MM.1S (cell line): ENCODE results near the gene TMEM161A.

Experiments
- DNase-seq: peaks from one replicate; pipeline ENCODE4 v3.0.0-alpha.2; 2015
- H2AFZ ChIP-seq: fragments of 300-600 bp; sonication (generic); 2 replicates; pipeline ENCODE4 v1.6.0; 2016; ENCODE audit warnings: antibody characterized with exemption, low read length
- H3F3A ChIP-seq: fragments of 300-600 bp; sonication (generic); 2 replicates; pipeline ENCODE4 v1.6.1; 2016; ENCODE audit warnings: mild to moderate bottlenecking, antibody characterized with exemption, low read length, moderate library complexity, mixed read lengths; ENCODE audit not compliant: insufficient read depth
- H3K27ac ChIP-seq: fragments of 300-600 bp; sonication (generic); 2 replicates; pipeline ENCODE4 v1.5.1; 2016; ENCODE audit warnings: mild to moderate bottlenecking, low read length
- H3K27me3 ChIP-seq: fragments of 300-600 bp; sonication (generic); replicated peaks from 2 replicates; pipeline ENCODE4 v1.6.0; 2016; ENCODE audit warnings: low read length; ENCODE audit not compliant: insufficient read depth
- H3K36me3 ChIP-seq: fragments of 300-600 bp; sonication (generic); replicated peaks from 2 replicates; pipeline ENCODE4 v1.6.1; 2016; ENCODE audit warnings: mild to moderate bottlenecking, low read length, mixed read lengths; ENCODE audit not compliant: insufficient read depth
- H3K4me1 ChIP-seq: fragments of 300-600 bp; sonication (generic); 2 replicates; pipeline ENCODE4 v1.6.1; 2016; ENCODE audit warnings: low read length, mixed read lengths
- H3K4me2 ChIP-seq: fragments of 300-600 bp; sonication (generic); 2 replicates; pipeline ENCODE4 v1.6.0; 2016; ENCODE audit warnings: low read depth, low read length
- H3K4me3 ChIP-seq: fragments of 300-600 bp; sonication (generic); 2 replicates; pipeline ENCODE4 v1.5.1; 2016; ENCODE audit warnings: low read length, mixed read lengths
- H3K79me2 ChIP-seq: fragments of 300-600 bp; sonication (generic); 2 replicates; pipeline ENCODE4 v1.6.1; 2016; ENCODE audit warnings: mixed run types, low read length, mixed read lengths
- H3K9ac ChIP-seq: fragments of 300-600 bp; sonication (generic); 2 replicates; pipeline ENCODE4 v1.6.1; 2016; ENCODE audit warnings: low read length, mixed read lengths
- H3K9me2 ChIP-seq: fragments of 300-600 bp; sonication (generic); replicated peaks from 2 replicates; pipeline ENCODE4 v1.6.1; 2016; ENCODE audit warnings: mild to moderate bottlenecking, low read length, mixed read lengths; ENCODE audit not compliant: insufficient read depth
- H3K9me3 ChIP-seq: fragments of 300-600 bp; sonication (generic); replicated peaks from 2 replicates; pipeline ENCODE4 v1.6.1; 2016; ENCODE audit warnings: mild to moderate bottlenecking, low read length, mixed read lengths; ENCODE audit not compliant: insufficient read depth
- H4K20me1 ChIP-seq: fragments of 300-600 bp; sonication (generic); 2 replicates; pipeline ENCODE4 v1.6.1; 2016; ENCODE audit warnings: mild to moderate bottlenecking, low read length, moderate library complexity, mixed read lengths; ENCODE audit not compliant: insufficient read depth
- CTCF ChIP-seq: fragments of 300-600 bp; sonication (generic); IDR thresholded peaks from 2 replicates; pipeline ENCODE4 v1.5.1; 2016; ENCODE audit warnings: antibody characterized with exemption, low read length, mixed read lengths
- EZH2 ChIP-seq: fragments of 300-600 bp; sonication (generic); optimal IDR thresholded peaks from 2 replicates; pipeline ENCODE3; 2017; ENCODE audit warnings: low read depth, mild to moderate bottlenecking, antibody characterized with exemption, low read length, mixed read lengths
- EZH2phosphoT487 ChIP-seq: fragments of 300-600 bp; sonication (generic); IDR thresholded peaks from 2 replicates; pipeline ENCODE4 v1.6.1; 2018; ENCODE audit warnings: antibody characterized with exemption, low read length

Gene TMEM161A

GRCh38 chr19:19096641-19097627, 41.3 kb downstream of the TMEM161A start:
- Histone ChIP-seq H3K4me3 (no peak overlapping the region), H4K20me1 (no peaks in the 10 kb centered on the region), H2AFZ (no peak overlapping the region), H3K4me2 (no peak overlapping the region), H3K27ac (no peak overlapping the region), H3K27me3 (no peaks in the 10 kb centered on the region), H3K9me2 (no peaks in the 10 kb centered on the region), H3K79me2 (peaks cover 9% of the 10 kb centered on the region; the same call in 1 of the 2 replicates), H3K36me3 (no peaks in the 10 kb centered on the region), H3K9me3 (no peaks in the 10 kb centered on the region), H3K4me1 (no peaks in the 10 kb centered on the region), H3K9ac (no peak overlapping the region), H3F3A (no peaks in the 10 kb centered on the region)
- TF ChIP-seq EZH2 = no peak
- TF ChIP-seq CTCF = no peak
- no peak for TF ChIP-seq EZH2phosphoT487
- DNase-seq = no peak

- no peak overlapping the region for H3K9ac ChIP-seq
- H3K36me3 ChIP-seq = no peaks in the 10 kb centered on the region
- H3F3A ChIP-seq = no peaks in the 10 kb centered on the region
- H3K27ac ChIP-seq = no peak overlapping the region
- no peak for DNase-seq
- peaks cover 14% of the 10 kb centered on the region for H3K79me2 ChIP-seq
- no peaks in the 10 kb centered on the region for H3K9me3 ChIP-seq
- H3K4me3 ChIP-seq = no peak overlapping the region
- H2AFZ ChIP-seq = no peak overlapping the region
- H3K9me2 ChIP-seq = no peaks in the 10 kb centered on the region
- H3K4me1 ChIP-seq = no peaks in the 10 kb centered on the region
- no peaks in the 10 kb centered on the region for H3K27me3 ChIP-seq
- no peaks in the 10 kb centered on the region for H4K20me1 ChIP-seq
- TF ChIP-seq CTCF = no peak
- no peak for TF ChIP-seq EZH2phosphoT487
- TF ChIP-seq EZH2 = no peak
- no peak overlapping the region for H3K4me2 ChIP-seq
Measured at GRCh38 chr19:19095691-19096090, 42.6 kb downstream of the TMEM161A start.

GRCh38 chr19:19094513-19094912, 43.8 kb downstream of the TMEM161A start:
- no peak overlapping the region for H3K27ac ChIP-seq
- H3K4me3 ChIP-seq = no peak overlapping the region
- H3K4me2 ChIP-seq = no peak overlapping the region
- no peaks in the 10 kb centered on the region for H3K27me3 ChIP-seq
- H2AFZ ChIP-seq = no peak overlapping the region
- H3K79me2 ChIP-seq = peaks cover 23% of the 10 kb centered on the region
- H3K9me3 ChIP-seq = no peaks in the 10 kb centered on the region
- no peaks in the 10 kb centered on the region for H4K20me1 ChIP-seq
- H3K36me3 ChIP-seq = no peaks in the 10 kb centered on the region
- DNase-seq = no peak
- no peak overlapping the region for H3K9ac ChIP-seq
- TF ChIP-seq EZH2phosphoT487 (no peak), CTCF (no peak), EZH2 (no peak)
- H3K9me2 ChIP-seq = no peaks in the 10 kb centered on the region
- no peaks in the 10 kb centered on the region for H3K4me1 ChIP-seq
- no peaks in the 10 kb centered on the region for H3F3A ChIP-seq
